Uterus (tissue), 2 donors: ENCODE data around the gene CDCA3.

Source experiments
- CTCF ChIP-seq, 4 experiments: fragments of 200-600 bp in 2 of 4; fragments of 450-650 bp in 2 of 4; sonication (generic) in 2 of 4; IDR thresholded peaks; one replicate each; pipeline ENCODE4 v1.5.1; 2016 to 2019; ENCODE audit warnings: antibody characterized with exemption in 4 of 4, mild to moderate bottlenecking in 2 of 4, moderate library complexity in 1 of 4
- POLR2A ChIP-seq, 2 donors: fragments of 450-650 bp; IDR thresholded peaks; one replicate each; pipeline ENCODE4 v1.6.1; 2016; ENCODE audit warnings: antibody characterized with exemption in 2 of 2, mild to moderate bottlenecking in 1 of 2, moderate library complexity in 1 of 2

- TF ChIP-seq POLR2A (IDR thresholded peaks at IDR 0.05) (no peak), CTCF (IDR thresholded peaks at IDR 0.05) (no peak)
These were observed 1.0 kb downstream of the CDCA3 start for GRCh38 chr12:6849976-6850560.
